MG63 (cell line): ENCODE measurements around the gene SDF2L1. TPM values are rescaled to one million over a fixed set of nuclear protein-coding genes. Genes with fewer than 3 reads are reported as not detected.
"Not testable (repeated sequence)": the region's sequence is repeated elsewhere in the genome, so short reads cannot be mapped to it uniquely, and the experiment has no call there.

ENCODE experiments used
- DNase-seq: peaks from one replicate; pipeline ENCODE4 v3.0.0-alpha.2; 2020
- H3K27me3 ChIP-seq: fragments of 250-450 bp; sonication (Bioruptor Pico); 2 replicates; pipeline ENCODE4 v1.5.1; 2020; ENCODE audit warnings: mild to moderate bottlenecking, moderate library complexity
- H3K36me3 ChIP-seq: fragments of 250-450 bp; sonication (Bioruptor Pico); 2 replicates; pipeline ENCODE4 v1.5.1; 2020; ENCODE audit warnings: mild to moderate bottlenecking, moderate library complexity
- H3K4me3 ChIP-seq: fragments of 250-450 bp; sonication (Bioruptor Pico); 2 replicates; pipeline ENCODE4 v1.5.1; 2020; ENCODE audit warnings: mild to moderate bottlenecking, moderate library complexity
- H3K9me3 ChIP-seq: fragments of 250-450 bp; sonication (Bioruptor Pico); 2 replicates; pipeline ENCODE4 v1.5.1; 2020; ENCODE audit warnings: mild to moderate bottlenecking, moderate library complexity
- total RNA-seq: library from RNA; depleted of rRNA; stranded (reverse); fragments of >200 nt; shearing (Covaris generic); gene quantifications from 2 replicates; pipeline ENCODE4 v1.2.3, GENCODE V29; 2014; ENCODE audit warnings: low replicate concordance; rRNA removed

SDF2L1 gene
- total RNA-seq, 1 experiment from 2014 or later = 40.9 TPM

GRCh38 chr22:21686634-21687393, 44.7 kb downstream of the SDF2L1 start:
- no peaks in the 10 kb centered on the region for H3K9me3 ChIP-seq
- H3K27me3 ChIP-seq = no peaks in the 10 kb centered on the region
- no peak overlapping the region for H3K4me3 ChIP-seq
- DNase-seq = no peak
- H3K36me3 ChIP-seq = peaks cover 11% of the 10 kb centered on the region; the same call in 1 of the 2 replicates

- no peaks in the 10 kb centered on the region for H3K9me3 ChIP-seq
- no peak for DNase-seq
- H3K36me3 ChIP-seq = peaks cover 11% of the 10 kb centered on the region; the same call in 1 of the 2 replicates
- H3K4me3 ChIP-seq = no peak overlapping the region
- no peaks in the 10 kb centered on the region for H3K27me3 ChIP-seq
These were observed 45.7 kb downstream of the SDF2L1 start for GRCh38 chr22:21687685-21688259.

- no peak for DNase-seq
- Histone ChIP-seq H3K4me3 (no peak overlapping the region), H3K9me3 (no peaks in the 10 kb centered on the region), H3K36me3 (peaks cover 10% of the 10 kb centered on the region), H3K27me3 (no peaks in the 10 kb centered on the region)
These were observed 46.2 kb downstream of the SDF2L1 start for GRCh38 chr22:21688341-21688705.

- Histone ChIP-seq H3K4me3 (no peak overlapping the region), H3K36me3 (peaks cover 12% of the 10 kb centered on the region), H3K27me3 (no peaks in the 10 kb centered on the region), H3K9me3 (no peaks in the 10 kb centered on the region)
- no peak for DNase-seq
These were observed 46.7 kb downstream of the SDF2L1 start for GRCh38 chr22:21688706-21689381.

- Histone ChIP-seq H3K27me3 (no peaks in the 10 kb centered on the region), H3K9me3 (no peaks in the 10 kb centered on the region), H3K36me3 (peaks cover 11% of the 10 kb centered on the region), H3K4me3 (no peak overlapping the region)
- no peak for DNase-seq
These were observed 48.3 kb downstream of the SDF2L1 start for GRCh38 chr22:21690401-21690801.

GRCh38 chr22:21691816-21692215, 49.7 kb downstream of the SDF2L1 start:
- Histone ChIP-seq H3K36me3 (peaks cover 16% of the 10 kb centered on the region), H3K4me3 (no peak overlapping the region), H3K27me3 (no peaks in the 10 kb centered on the region), H3K9me3 (no peaks in the 10 kb centered on the region)
- no peak for DNase-seq

- H3K27me3 ChIP-seq, DNase-seq: not testable (repeated sequence)
- H3K36me3 ChIP-seq = peaks cover 25% of the 10 kb centered on the region
These were observed 50.8 kb downstream of the SDF2L1 start for GRCh38 chr22:21692856-21693255.

GRCh38 chr22:21693333-21693998, 51.4 kb downstream of the SDF2L1 start:
- Histone ChIP-seq H3K36me3 (peaks cover 27% of the 10 kb centered on the region), H3K9me3 (no peaks in the 10 kb centered on the region), H3K27me3 (no peaks in the 10 kb centered on the region), H3K4me3 (no peak overlapping the region)
- DNase-seq = no peak

More at GRCh38 chr22:21692856-21693255, 50.8 kb downstream of the SDF2L1 start:
- H3K9me3 ChIP-seq, H3K4me3 ChIP-seq: not testable (repeated sequence)

Other genes starting within 250 kb of the SDF2L1 start
- 0.99 and 1.2 TPM in 2 replicates for gene HIC2, start 224.9 kb upstream of the SDF2L1 start, total RNA-seq
- 0.30 TPM in 1 of 2 replicates, not detected in the other for gene TMEM191C, start 174.9 kb upstream of the SDF2L1 start, total RNA-seq
- 0.30 and 0.49 TPM in 2 replicates for gene RIMBP3C, start 90.8 kb upstream of the SDF2L1 start, total RNA-seq
- 35.8 and 37.1 TPM in 2 replicates for gene UBE2L3, start 74.6 kb upstream of the SDF2L1 start, total RNA-seq
- 70.3 and 78.4 TPM in 2 replicates for gene YDJC, start 12.3 kb upstream of the SDF2L1 start, total RNA-seq
- gene CCDC116, start 9.5 kb upstream of the SDF2L1 start, total RNA-seq = not detected in 2 replicates
- 11.2 and 17.4 TPM in 2 replicates for gene PPIL2, start 23.7 kb downstream of the SDF2L1 start, total RNA-seq
- 0.07 TPM in 1 of 2 replicates, not detected in the other for gene YPEL1, start 93.5 kb downstream of the SDF2L1 start, total RNA-seq
- 47.7 and 63.0 TPM in 2 replicates for gene MAPK1, start 225.3 kb downstream of the SDF2L1 start, total RNA-seq